Esophagus squamous epithelium (tissue), 4 donors: ENCODE measurements around the gene E2F4.

ENCODE experiments used
- POLR2A ChIP-seq, 4 donors: fragments of 450-650 bp; IDR thresholded peaks; one replicate each; pipeline ENCODE4 v1.6.1; 2017; ENCODE audit warnings: antibody characterized with exemption in 4 of 4, mild to moderate bottlenecking in 4 of 4, moderate library complexity in 3 of 4
- TF ChIP-seq, protein P1 (sequence below), 6 experiments: fragments of 450-650 bp in 4 of 6; fragments of 200-600 bp in 2 of 6; sonication (generic) in 2 of 6; IDR thresholded peaks; one replicate each; pipeline ENCODE4 v1.5.1; 2016 to 2019; ENCODE audit warnings: antibody characterized with exemption in 6 of 6, mild to moderate bottlenecking in 4 of 6, moderate library complexity in 4 of 6

GRCh38 chr16:67183627-67184452, 8.1 kb upstream of the E2F4 start, which contains the start of gene MATCAP1:
- TF ChIP-seq, protein P1, sequence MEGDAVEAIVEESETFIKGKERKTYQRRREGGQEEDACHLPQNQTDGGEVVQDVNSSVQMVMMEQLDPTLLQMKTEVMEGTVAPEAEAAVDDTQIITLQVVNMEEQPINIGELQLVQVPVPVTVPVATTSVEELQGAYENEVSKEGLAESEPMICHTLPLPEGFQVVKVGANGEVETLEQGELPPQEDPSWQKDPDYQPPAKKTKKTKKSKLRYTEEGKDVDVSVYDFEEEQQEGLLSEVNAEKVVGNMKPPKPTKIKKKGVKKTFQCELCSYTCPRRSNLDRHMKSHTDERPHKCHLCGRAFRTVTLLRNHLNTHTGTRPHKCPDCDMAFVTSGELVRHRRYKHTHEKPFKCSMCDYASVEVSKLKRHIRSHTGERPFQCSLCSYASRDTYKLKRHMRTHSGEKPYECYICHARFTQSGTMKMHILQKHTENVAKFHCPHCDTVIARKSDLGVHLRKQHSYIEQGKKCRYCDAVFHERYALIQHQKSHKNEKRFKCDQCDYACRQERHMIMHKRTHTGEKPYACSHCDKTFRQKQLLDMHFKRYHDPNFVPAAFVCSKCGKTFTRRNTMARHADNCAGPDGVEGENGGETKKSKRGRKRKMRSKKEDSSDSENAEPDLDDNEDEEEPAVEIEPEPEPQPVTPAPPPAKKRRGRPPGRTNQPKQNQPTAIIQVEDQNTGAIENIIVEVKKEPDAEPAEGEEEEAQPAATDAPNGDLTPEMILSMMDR (IDR thresholded peaks at IDR 0.05): peak in 1 of 6 experiments; percentile 7
- TF ChIP-seq POLR2A (IDR thresholded peaks at IDR 0.05): peak in 2 of 4 donors; percentile 45 to 63
